Measurements from ENCODE around the gene RAP1GDS1. TPM values are rescaled to one million over a fixed set of nuclear protein-coding genes. Genes with fewer than 3 reads are reported as not detected.

Gene RAP1GDS1
- total RNA-seq, 3 donors from 2014 or later: 31.1 to 55.8 (median 33.8) TPM

GRCh38 chr4:98253499-98253898 is 7.7 kb upstream of the RAP1GDS1 start:
- no peak for TF ChIP-seq POLR2AphosphoS5 (IDR thresholded peaks at IDR 0.05)
- no peak for TF ChIP-seq CTCF (IDR thresholded peaks at IDR 0.05)
- no peak for TF ChIP-seq POLR2A (IDR thresholded peaks at IDR 0.05)
- intact Hi-C loops (cut with DNase I; ENCODE audit: low total_unique reads): no loop called here
- Histone ChIP-seq H3K4me3 (no peak overlapping the region), H3K27ac (no peak overlapping the region), H3K27me3 (no peaks in the 10 kb centered on the region), H3K36me3 (no peaks in the 10 kb centered on the region), H3K9me3 (no peaks in the 10 kb centered on the region), H3K4me1 (no peaks in the 10 kb centered on the region)
- DNase-seq (ENCODE audit: low spot score in 2 of 2): no peak

- no peaks in the 10 kb centered on the region for H3K27me3 ChIP-seq
- peak overlapping the region; percentile 94 to 97 for H3K27ac ChIP-seq
- peak overlapping the region; percentile 88 to 92 (median 89) for H3K4me3 ChIP-seq
- no peaks in the 10 kb centered on the region for H3K4me1 ChIP-seq
- peak; percentile 28 to 61 for DNase-seq (ENCODE audit: low spot score in 2 of 2)
- intact Hi-C loops (cut with DNase I; ENCODE audit: low total_unique reads): no loop called here
- H3K9me3 ChIP-seq: no peaks in the 10 kb centered on the region
- H3K36me3 ChIP-seq: no peaks in the 10 kb centered on the region
- TF ChIP-seq POLR2A (IDR thresholded peaks at IDR 0.05) (no peak), CTCF (IDR thresholded peaks at IDR 0.05) (no peak), POLR2AphosphoS5 (IDR thresholded peaks at IDR 0.05) (no peak)
These were observed 1.1 kb upstream of the RAP1GDS1 start for GRCh38 chr4:98260047-98260578.

GRCh38 chr4:98261405-98262291 is 464 bp downstream of the RAP1GDS1 start:
- intact Hi-C loops (cut with DNase I; ENCODE audit: low total_unique reads): no loop called here
- Histone ChIP-seq H3K27me3 (no peaks in the 10 kb centered on the region), H3K9me3 (no peaks in the 10 kb centered on the region), H3K4me3 (peak overlapping the region; percentile 88 to 92 (median 89)), H3K4me1 (no peaks in the 10 kb centered on the region), H3K27ac (peak overlapping the region; percentile 83 to 97), H3K36me3 (no peaks in the 10 kb centered on the region)
- DNase-seq (ENCODE audit: low spot score in 2 of 2): peak; percentile 20 to 51
- no peak for TF ChIP-seq CTCF (IDR thresholded peaks at IDR 0.05)

GRCh38 chr4:98262431-98262830 is 1.2 kb downstream of the RAP1GDS1 start:
- TF ChIP-seq POLR2A (IDR thresholded peaks at IDR 0.05) (no peak), POLR2AphosphoS5 (IDR thresholded peaks at IDR 0.05) (no peak), CTCF (IDR thresholded peaks at IDR 0.05) (no peak)
- no peak for DNase-seq (ENCODE audit: low spot score in 2 of 2)
- intact Hi-C loops (cut with DNase I; ENCODE audit: low total_unique reads): no loop called here
- Histone ChIP-seq H3K36me3 (no peaks in the 10 kb centered on the region), H3K4me1 (no peaks in the 10 kb centered on the region), H3K9me3 (no peaks in the 10 kb centered on the region), H3K27ac (peak overlapping the region; percentile 83 to 97), H3K27me3 (no peaks in the 10 kb centered on the region), H3K4me3 (peak overlapping the region; percentile 88 to 92 (median 89))

DNA sequence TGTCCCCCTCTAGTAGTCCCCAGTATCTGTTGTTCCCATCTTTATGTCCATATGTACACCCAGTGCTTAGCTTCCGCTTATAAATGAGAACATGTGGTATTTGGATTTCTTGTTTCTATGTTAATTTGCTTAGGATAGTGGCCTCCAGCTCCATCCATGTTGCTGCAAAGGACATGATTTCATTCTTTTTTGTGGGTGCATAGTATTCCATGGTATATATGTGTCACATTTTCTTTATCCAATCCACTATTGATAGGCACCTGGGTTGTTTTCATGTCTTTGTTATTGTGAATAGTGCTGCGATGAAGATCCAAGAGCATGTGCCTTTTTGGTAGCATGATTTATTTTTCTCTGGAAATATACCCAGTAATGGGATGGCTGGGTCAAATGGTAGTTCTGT is 6.3 kb downstream of the RAP1GDS1 start:
- Histone ChIP-seq H3K36me3 (no peaks in the 10 kb centered on the region), H3K27me3 (no peaks in the 10 kb centered on the region), H3K4me3 (no peak overlapping the region), H3K4me1 (no peaks in the 10 kb centered on the region), H3K9me3 (no peaks in the 10 kb centered on the region), H3K27ac (no peak overlapping the region)
- no peak for DNase-seq (ENCODE audit: low spot score in 2 of 2)
- intact Hi-C loops (cut with DNase I; ENCODE audit: low total_unique reads): no loop called here
- TF ChIP-seq CTCF (IDR thresholded peaks at IDR 0.05) (no peak), POLR2A (IDR thresholded peaks at IDR 0.05) (no peak), POLR2AphosphoS5 (IDR thresholded peaks at IDR 0.05) (no peak)

All from breast epithelium (tissue), 4 donors.